ENCODE measurements around the gene MYO18B.

The MYO18B gene

DNA sequence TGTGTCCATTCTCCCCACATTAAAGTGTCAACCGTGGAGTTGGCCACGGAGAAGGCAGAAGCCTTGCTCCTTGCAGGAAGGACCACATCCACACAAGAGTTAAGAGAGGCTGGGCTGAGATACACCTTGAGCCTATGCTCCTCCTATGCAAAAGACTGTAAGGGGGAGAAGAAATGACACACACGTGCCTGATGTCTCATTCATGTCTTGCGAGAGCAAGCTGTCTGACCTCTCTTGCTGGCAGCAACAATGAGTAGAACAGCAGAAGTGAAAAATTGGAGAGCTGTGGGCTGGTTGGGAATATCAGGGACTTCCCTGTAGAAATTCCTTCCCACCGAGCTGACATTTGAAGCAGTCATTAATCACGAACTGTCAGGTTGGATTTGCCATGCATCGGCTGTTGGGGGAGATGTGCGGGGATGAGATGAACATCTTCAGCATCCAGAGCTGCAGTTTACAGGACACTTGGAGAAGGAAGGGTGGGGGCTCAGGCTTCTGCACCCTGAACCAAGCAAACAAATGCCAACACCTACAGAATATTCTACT lies 139.3 kb downstream of the MYO18B start:
- DNase-seq (ENCODE audit: low read depth in 2 of 2), result no peak
- H3K4me3 ChIP-seq (replicated peaks in 1 of 2; ENCODE audit: low read depth in 2 of 2, low read length in 2 of 2), result no peak overlapping the region
- TF ChIP-seq, protein P1, sequence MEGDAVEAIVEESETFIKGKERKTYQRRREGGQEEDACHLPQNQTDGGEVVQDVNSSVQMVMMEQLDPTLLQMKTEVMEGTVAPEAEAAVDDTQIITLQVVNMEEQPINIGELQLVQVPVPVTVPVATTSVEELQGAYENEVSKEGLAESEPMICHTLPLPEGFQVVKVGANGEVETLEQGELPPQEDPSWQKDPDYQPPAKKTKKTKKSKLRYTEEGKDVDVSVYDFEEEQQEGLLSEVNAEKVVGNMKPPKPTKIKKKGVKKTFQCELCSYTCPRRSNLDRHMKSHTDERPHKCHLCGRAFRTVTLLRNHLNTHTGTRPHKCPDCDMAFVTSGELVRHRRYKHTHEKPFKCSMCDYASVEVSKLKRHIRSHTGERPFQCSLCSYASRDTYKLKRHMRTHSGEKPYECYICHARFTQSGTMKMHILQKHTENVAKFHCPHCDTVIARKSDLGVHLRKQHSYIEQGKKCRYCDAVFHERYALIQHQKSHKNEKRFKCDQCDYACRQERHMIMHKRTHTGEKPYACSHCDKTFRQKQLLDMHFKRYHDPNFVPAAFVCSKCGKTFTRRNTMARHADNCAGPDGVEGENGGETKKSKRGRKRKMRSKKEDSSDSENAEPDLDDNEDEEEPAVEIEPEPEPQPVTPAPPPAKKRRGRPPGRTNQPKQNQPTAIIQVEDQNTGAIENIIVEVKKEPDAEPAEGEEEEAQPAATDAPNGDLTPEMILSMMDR (IDR thresholded peaks at IDR 0.05; ENCODE audit: low read depth, low read length), result no peak

DNA sequence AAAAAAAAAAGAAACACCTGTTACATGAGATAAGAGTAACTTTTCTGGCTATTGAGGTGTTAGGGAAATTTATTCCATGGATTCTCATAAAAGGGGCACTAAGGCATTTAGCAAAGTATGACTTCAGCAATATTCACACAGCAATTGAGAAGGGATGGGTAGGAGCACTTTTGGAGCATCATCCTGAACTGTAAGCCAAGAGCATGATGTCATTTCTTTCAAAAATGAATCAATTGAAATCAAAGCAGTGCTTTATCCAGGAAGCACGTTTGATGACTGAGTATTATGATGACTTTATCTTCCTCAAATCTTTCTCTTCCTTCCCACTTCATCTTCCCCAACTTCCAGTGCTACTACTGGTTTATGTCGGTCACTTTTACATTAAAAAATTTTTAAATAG lies 140.4 kb downstream of the MYO18B start:
- no peak for DNase-seq (ENCODE audit: low read depth in 2 of 2)
- H3K4me3 ChIP-seq (replicated peaks in 1 of 2; ENCODE audit: low read depth in 2 of 2, low read length in 2 of 2), result no peak overlapping the region
- TF ChIP-seq, protein P1 (IDR thresholded peaks at IDR 0.05; ENCODE audit: low read depth, low read length), result no peak

DNA sequence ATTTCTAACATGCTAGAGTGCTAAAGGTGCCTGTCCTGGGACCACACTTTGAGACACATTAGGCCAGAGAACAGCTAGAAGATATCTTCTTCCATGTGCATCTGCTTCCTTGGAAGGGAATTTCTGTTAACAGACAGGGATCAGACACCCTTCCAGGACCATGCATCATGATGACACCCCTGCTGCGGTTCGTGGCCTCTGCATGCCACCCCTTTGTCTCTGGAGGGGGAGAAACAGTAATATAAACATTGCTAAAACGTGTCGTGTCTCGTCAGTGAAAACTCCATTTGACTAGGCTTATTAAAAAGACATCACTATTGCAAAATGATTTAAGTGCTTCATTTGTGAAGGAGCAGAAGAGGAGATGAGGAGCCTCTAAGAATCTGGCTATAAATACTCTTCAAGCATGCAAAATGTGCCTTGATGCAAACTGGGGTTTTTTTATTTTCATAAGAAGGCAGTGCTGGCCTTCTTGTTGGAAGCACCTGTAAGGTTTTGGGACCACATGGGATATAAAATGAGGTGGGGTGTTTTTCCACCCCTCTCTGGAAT lies 141.6 kb downstream of the MYO18B start:
- TF ChIP-seq, protein P1 (IDR thresholded peaks at IDR 0.05; ENCODE audit: low read depth, low read length), result no peak
- no peak overlapping the region for H3K4me3 ChIP-seq (replicated peaks in 1 of 2; ENCODE audit: low read depth in 2 of 2, low read length in 2 of 2)
- no peak for DNase-seq (ENCODE audit: low read depth in 2 of 2)

DNA sequence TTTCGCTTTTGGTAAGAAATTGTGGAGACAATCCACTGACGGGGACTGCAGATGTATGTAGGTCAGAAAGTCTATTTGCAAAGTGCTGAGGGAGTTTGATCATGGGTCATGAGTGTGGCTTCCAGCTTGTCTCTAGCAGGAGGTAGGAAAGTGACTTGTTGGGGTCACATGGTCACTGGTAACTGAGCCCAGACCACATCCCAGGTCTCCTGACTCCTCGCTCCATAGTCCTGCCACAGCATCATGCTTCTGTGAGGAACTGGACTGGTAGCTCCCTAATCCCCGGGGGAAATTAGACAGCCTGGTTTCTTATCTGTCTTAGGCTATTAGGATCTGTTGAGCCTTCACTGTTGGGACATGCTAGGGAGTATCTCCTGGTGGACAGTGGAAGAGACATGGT lies 142.1 kb downstream of the MYO18B start:
- TF ChIP-seq, protein P1 (IDR thresholded peaks at IDR 0.05; ENCODE audit: low read depth, low read length), result no peak
- no peak overlapping the region for H3K4me3 ChIP-seq (replicated peaks in 1 of 2; ENCODE audit: low read depth in 2 of 2, low read length in 2 of 2)
- DNase-seq (ENCODE audit: low read depth in 2 of 2), result no peak

DNA sequence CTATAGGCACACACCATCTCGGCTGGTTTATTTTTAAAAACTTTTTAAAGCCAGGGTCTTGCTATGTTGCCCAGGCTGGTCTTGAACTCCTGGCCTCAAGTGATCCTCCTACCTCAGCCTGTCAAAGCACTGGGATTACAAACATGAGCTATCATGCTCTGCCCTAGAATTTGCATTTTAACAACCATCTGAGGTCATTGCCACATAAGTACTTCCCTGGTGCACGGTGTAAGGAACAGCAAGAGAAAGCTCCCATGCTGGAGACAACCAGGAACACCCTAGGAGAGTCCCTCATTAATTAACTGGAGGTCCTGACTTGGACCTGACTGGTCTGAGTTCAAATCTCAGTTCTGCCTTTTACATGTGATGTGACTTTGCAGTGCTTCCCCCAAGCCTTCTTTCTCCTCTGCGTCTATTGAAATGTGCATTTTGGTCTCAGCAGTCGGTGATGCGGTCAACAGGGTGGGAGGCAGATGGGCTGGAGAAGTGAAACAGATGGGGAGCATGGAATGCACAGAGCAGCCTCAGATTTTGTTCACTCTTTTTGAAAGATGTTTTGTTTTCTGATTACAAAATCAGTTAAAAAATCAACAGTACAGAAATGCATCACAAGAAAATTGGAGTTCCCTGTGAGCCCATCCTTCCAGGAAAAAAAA lies 146.5 kb downstream of the MYO18B start:
- H3K4me3 ChIP-seq (replicated peaks in 1 of 2; ENCODE audit: low read depth in 2 of 2, low read length in 2 of 2), result no peak overlapping the region
- TF ChIP-seq, protein P1 (IDR thresholded peaks at IDR 0.05; ENCODE audit: low read depth, low read length), result no peak
- no peak for DNase-seq (ENCODE audit: low read depth in 2 of 2)

DNA sequence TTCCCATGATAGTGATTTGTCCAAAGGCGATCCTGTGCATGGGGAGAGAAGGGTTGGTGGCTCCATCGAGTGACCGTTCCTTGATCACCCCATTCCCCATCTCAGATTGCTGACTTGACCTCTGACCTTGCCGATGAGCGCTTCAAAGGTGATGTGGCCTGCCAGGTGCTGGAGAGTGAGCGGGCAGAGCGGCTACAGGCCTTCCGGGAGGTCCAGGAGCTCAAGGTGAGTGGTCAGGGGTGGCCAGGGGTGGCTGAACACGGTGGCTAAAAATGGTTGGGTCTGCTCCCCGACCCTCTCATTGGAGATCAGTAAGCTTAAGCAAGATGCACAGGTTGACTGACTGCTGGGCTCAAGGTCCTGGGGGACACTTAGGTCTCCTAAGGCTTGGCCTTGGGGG lies 148.7 kb downstream of the MYO18B start:
- H3K4me3 ChIP-seq (replicated peaks in 1 of 2; ENCODE audit: low read depth in 2 of 2, low read length in 2 of 2), result no peak overlapping the region
- TF ChIP-seq, protein P1 (IDR thresholded peaks at IDR 0.05; ENCODE audit: low read depth, low read length), result no peak
- DNase-seq (ENCODE audit: low read depth in 2 of 2), result no peak

Measured in cardiac fibroblast (primary cell).